H7 (cell line): ENCODE measurements around the gene MYO1F. TPM values are rescaled to one million over a fixed set of nuclear protein-coding genes. Genes with fewer than 3 reads are reported as not detected.

ENCODE experiments used
- DNase-seq: peaks from one replicate; pipeline ENCODE4 v3.0.0; 2012
- H3K27me3 ChIP-seq: 2 replicates; pipeline ENCODE4 v1.6.0; 2011; ENCODE audit warnings: mild to moderate bottlenecking, low read length; ENCODE audit not compliant: control insufficient read depth, insufficient read depth
- H3K36me3 ChIP-seq: replicated peaks from 2 replicates; pipeline ENCODE4 v1.5.1; 2011; ENCODE audit warnings: low read length; ENCODE audit not compliant: control insufficient read depth, insufficient read depth
- H3K4me3 ChIP-seq: 2 replicates; pipeline ENCODE4 v1.5.1; 2011; ENCODE audit warnings: low read depth, mild to moderate bottlenecking, control low read depth, low read length, moderate library complexity; ENCODE audit not compliant: insufficient read depth
- total RNA-seq: library from RNA; depleted of rRNA; stranded (reverse); fragments of >200 nt; shearing (Covaris generic); gene quantifications from 2 replicates; pipeline ENCODE4 v1.2.3, GENCODE V29; 2014

MYO1F gene
- total RNA-seq, 1 experiment from 2014 or later: 4.5 TPM

- no peaks in the 10 kb centered on the region for H3K27me3 ChIP-seq
- H3K36me3 ChIP-seq: peaks cover 22% of the 10 kb centered on the region
- H3K4me3 ChIP-seq: no peak overlapping the region
- DNase-seq: no peak
Observed at GRCh38 chr19:8490873-8491272, 86.4 kb downstream of the MYO1F start.

GRCh38 chr19:8490395-8490760 lies 86.9 kb downstream of the MYO1F start:
- DNase-seq: peak; percentile 56
- Histone ChIP-seq H3K4me3 (no peak overlapping the region), H3K27me3 (no peaks in the 10 kb centered on the region), H3K36me3 (peaks cover 26% of the 10 kb centered on the region)

DNA sequence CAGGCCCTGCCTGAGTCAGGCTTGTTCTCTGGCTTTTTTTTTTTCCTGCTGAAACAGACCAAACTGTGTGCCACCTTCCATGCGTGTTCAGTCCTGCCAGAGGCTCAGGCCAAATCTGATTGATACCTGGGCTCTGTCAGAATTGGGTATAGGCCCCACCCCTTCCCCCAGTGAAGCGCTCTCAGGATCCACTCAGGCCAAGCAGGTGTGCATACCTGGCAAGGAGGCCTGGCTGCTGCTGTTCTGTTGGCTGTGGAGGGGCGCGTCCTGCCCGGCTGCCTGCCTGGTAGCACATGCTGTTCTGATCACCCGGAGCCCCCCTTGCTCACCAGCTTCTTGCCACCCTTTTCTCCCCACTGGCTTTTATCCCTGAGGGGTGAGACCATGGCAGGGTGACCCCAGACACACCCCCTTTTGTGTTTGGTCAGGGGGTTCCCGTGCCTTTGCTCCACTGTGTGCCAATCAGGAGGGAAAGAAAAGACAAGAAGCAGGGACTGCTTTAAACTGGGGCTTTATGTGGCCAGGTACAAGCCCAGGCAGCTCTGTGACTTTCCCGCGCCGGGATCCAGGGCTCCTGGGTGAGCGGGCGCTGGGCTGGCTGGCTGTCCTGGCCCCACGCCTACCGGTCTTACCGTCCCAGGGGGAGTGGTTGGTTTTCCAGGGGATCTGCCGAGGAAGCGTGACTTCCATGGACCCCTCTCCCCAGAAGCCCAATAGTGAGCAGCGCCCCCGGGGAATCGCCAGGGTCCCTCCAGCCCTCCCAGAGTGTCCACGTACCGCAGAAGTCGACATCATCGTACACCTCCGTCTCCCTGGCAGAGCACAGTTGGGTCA lies 87.5 kb downstream of the MYO1F start:
- peaks cover 32% of the 10 kb centered on the region for H3K36me3 ChIP-seq
- peak; percentile 68 for DNase-seq
- no peak overlapping the region for H3K4me3 ChIP-seq
- H3K27me3 ChIP-seq: no peaks in the 10 kb centered on the region

- peaks cover 40% of the 10 kb centered on the region for H3K36me3 ChIP-seq
- DNase-seq: no peak
Observed at GRCh38 chr19:8488365-8488764, 88.9 kb downstream of the MYO1F start.

DNA sequence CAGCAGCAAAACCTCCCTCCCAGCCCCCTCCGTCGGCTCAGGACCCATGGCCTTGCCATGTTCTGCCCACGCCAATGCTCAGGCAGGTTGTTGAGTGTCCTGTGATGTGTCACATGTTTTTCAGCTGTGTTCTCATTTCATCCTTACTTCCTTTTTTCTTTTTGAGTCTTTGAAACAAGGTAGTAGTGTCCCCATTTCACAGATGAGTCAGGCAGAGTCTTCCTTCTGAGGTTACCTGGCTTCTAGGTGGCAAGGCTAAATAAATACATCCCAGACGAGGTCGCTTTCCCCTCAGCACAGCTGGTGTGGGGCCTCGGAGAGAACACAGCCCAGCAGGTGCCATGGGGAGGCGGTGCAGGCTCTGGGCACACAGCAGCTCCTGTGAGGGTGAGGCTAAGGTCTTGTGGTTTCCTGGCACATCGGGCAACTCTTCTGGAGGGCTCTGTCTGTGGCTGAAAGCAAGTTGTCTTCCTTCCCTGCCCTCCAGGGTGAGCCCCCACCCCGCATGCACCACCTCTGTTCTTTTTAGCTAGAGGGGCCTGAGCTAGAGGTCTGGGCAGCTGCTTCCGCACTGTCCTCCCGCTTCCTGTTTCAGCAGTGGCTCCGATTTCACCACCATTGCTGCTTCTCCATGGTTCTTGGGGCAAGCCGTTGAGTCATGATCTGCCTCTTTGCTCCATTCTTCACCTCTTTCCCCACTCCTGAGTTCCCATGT lies 89.9 kb downstream of the MYO1F start:
- Histone ChIP-seq H3K4me3 (no peak overlapping the region), H3K27me3 (no peaks in the 10 kb centered on the region), H3K36me3 (peaks cover 46% of the 10 kb centered on the region)
- DNase-seq: peak; percentile 35

More at GRCh38 chr19:8488365-8488764, 88.9 kb downstream of the MYO1F start:
- no peak overlapping the region for H3K4me3 ChIP-seq
- no peaks in the 10 kb centered on the region for H3K27me3 ChIP-seq

DNA sequence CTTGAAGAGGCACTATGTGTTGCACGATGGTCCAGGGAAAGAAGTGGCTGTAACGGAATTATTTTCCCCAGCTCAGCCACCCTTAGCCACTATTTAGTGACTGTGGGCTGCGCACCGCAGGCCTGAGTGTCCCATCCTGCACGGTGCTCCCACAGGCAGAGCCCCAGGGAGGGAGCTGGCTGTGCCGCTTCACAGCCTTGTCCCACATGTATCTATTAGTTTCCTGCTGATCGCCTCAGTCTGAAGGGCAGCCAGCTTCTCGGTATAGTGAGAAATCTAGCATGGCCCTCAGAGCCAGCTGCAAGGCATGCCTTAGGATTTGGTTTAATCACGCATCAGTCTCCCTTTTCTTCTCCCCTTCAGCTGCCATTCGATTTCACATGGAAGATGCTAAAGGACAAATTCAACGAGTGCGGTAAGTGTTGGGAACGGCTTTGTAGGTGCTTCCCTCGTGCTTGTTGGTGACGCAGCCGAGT lies 90.5 kb downstream of the MYO1F start:
- Histone ChIP-seq H3K27me3 (no peaks in the 10 kb centered on the region), H3K36me3 (peaks cover 49% of the 10 kb centered on the region), H3K4me3 (no peak overlapping the region)
- no peak for DNase-seq

DNA sequence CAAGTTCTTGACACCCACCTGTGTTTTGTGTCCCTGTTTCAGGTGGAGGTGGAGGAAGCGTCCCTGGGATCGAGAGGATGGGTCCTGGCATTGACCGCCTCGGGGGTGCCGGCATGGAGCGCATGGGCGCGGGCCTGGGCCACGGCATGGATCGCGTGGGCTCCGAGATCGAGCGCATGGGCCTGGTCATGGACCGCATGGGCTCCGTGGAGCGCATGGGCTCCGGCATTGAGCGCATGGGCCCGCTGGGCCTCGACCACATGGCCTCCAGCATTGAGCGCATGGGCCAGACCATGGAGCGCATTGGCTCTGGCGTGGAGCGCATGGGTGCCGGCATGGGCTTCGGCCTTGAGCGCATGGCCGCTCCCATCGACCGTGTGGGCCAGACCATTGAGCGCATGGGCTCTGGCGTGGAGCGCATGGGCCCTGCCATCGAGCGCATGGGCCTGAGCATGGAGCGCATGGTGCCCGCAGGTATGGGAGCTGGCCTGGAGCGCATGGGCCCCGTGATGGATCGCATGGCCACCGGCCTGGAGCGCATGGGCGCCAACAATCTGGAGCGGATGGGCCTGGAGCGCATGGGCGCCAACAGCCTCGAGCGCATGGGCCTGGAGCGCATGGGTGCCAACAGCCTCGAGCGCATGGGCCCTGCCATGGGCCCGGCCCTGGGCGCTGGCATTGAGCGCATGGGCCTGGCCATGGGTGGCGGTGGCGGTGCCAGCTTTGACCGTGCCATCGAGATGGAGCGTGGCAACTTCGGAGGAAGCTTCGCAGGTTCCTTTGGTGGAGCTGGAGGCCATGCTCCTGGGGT lies 91.5 kb downstream of the MYO1F start:
- DNase-seq: no peak
- H3K4me3 ChIP-seq: no peak overlapping the region
- H3K27me3 ChIP-seq: no peaks in the 10 kb centered on the region
- peaks cover 53% of the 10 kb centered on the region for H3K36me3 ChIP-seq

DNA sequence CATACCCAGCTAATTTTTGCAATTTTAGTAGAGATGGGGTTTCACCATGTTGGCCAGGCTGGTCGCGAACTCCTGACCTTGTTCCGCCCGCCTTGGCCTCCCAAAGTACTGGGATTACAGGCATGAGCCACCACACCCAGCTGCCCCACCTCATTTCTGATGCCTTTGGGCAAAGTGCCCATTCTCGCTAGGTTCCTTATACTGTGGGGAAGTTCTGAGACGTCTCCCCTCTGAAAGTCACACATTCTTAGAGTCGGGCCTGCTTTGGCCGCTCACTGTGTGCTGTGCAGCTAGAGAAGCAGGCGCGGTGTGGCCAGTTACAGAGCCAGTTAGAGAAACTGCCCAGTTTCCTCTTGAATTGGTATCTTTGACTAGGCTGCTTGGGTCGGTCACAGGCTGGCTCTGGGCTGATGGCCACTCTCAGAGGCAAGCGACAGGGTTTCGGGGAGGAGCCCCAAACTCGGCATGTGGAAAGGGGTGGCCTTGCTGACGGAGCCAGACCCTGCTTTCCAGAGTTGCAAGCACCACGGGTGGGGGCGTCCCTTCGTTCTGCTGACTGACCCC lies 92.8 kb downstream of the MYO1F start:
- H3K36me3 ChIP-seq: peaks cover 55% of the 10 kb centered on the region
- H3K4me3 ChIP-seq: no peak overlapping the region
- H3K27me3 ChIP-seq: no peaks in the 10 kb centered on the region
- no peak for DNase-seq

DNA sequence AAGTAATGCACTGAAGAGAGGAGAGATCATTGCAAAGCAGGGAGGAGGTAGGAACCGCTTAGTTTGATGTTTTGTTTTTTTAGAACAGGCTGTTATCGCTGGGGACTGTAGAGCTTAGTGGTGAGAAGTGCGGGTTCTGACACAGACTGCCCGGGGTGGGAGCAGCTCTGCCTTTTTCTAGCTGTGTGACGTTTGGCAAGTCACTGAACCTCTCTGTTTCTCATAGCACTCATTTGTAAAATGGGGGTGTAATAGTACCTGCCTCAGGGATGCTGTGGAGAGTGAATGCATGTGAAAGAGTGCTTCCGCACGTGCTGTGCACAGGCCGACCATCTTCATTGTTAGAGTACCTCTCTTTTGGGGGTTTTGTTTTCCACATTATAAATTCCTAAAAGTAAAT lies 94.1 kb downstream of the MYO1F start:
- H3K36me3 ChIP-seq: peaks cover 57% of the 10 kb centered on the region
- H3K27me3 ChIP-seq: no peaks in the 10 kb centered on the region
- DNase-seq: no peak
- H3K4me3 ChIP-seq: no peak overlapping the region

DNA sequence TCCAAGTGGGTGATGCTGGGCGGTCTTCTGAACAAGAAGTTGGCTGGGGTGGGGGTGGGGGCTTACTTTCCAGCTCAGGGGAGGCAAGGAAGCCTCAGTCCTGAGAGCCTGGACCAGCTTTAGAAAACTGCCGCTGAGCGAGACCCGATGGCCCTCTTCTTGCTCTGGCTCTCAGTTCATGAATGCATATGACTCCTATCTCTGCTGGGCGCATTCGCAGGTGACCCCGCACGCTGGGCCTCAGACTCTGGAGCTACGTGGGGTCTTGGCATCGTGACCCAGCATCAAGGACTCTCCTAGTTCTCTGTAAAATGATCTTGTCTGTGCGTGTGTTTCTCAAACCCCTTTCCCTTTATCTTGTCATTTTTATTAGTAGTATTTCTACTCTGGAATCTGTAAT lies 94.5 kb downstream of the MYO1F start:
- no peak overlapping the region for H3K4me3 ChIP-seq
- peaks cover 58% of the 10 kb centered on the region for H3K36me3 ChIP-seq
- DNase-seq: no peak
- H3K27me3 ChIP-seq: no peaks in the 10 kb centered on the region

GRCh38 chr19:8481616-8482015 lies 95.6 kb downstream of the MYO1F start:
- no peak for DNase-seq
- H3K4me3 ChIP-seq: no peak overlapping the region
- H3K36me3 ChIP-seq: peaks cover 56% of the 10 kb centered on the region
- no peaks in the 10 kb centered on the region for H3K27me3 ChIP-seq

DNA sequence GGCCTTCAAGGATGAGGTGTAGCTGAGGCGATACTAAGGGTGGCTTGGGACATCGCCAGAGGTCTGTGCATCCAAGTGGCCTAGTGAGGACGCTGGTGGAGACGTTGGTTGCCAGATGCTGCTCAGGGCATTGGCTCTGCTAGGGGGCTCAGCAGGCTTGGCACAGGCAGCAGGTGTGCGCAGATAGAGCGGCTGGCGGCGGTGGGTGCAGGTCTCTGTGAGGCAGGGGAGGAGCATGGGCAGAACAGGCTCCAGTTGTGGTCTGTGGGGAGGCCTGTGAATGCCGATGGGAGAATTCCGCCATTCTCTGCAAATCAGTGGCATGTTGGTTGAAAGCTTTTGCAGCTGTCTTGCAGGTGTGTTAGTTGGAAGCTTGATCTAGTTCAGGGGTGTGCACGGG lies 96.0 kb downstream of the MYO1F start:
- no peak for DNase-seq
- Histone ChIP-seq H3K36me3 (peaks cover 54% of the 10 kb centered on the region), H3K4me3 (no peak overlapping the region), H3K27me3 (no peaks in the 10 kb centered on the region)

DNA sequence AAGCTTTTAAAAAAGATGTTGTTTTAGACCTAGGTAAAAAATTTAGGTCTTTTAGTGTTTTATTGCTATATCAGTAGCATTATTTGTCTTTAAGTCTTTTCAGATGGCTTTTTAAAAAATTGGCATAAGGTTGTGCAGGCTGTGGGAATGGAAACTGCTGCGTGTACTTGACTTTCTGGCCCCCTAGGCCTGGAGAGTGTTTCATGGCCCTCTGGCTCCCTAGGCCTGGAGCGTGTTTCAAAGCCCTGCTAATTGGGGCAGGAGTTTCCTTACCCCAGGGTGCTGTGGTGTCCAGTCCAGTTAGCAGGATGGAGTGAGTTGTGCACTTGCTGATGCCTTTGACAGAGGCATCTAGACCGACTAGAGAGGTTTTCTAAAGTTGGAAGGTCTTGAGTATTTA lies 98.6 kb downstream of the MYO1F start:
- no peak for DNase-seq
- peaks cover 55% of the 10 kb centered on the region for H3K36me3 ChIP-seq
- H3K27me3 ChIP-seq: no peaks in the 10 kb centered on the region
- no peak overlapping the region for H3K4me3 ChIP-seq

DNA sequence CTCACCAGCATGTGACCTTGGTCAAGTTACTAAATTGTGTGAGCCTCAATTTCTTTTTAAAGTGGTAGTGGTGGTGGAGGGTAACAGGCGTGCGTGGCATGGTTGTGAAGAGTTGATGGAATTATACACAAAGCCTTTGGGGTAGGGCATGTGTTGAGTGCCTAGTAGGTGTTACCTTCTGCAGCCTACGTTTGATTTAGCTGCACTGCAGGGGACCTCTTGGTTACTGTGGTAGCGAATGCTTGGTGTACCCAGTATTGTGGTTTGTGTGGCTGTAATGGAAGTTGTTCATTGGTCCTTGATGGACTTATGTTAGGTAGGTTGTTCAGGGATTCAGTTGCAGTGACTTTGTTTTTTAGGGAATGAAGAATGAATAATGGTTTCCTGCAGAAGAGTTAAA lies 99.4 kb downstream of the MYO1F start:
- Histone ChIP-seq H3K4me3 (no peak overlapping the region), H3K27me3 (no peaks in the 10 kb centered on the region), H3K36me3 (peaks cover 58% of the 10 kb centered on the region)
- DNase-seq: no peak
